HS-5 (cell line): ENCODE results near the gene RASAL1.

Experiments
- DNase-seq: peaks from one replicate; pipeline ENCODE4 v3.0.0-alpha.2; 2012; ENCODE audit warnings: low read depth

RASAL1 gene

DNA sequence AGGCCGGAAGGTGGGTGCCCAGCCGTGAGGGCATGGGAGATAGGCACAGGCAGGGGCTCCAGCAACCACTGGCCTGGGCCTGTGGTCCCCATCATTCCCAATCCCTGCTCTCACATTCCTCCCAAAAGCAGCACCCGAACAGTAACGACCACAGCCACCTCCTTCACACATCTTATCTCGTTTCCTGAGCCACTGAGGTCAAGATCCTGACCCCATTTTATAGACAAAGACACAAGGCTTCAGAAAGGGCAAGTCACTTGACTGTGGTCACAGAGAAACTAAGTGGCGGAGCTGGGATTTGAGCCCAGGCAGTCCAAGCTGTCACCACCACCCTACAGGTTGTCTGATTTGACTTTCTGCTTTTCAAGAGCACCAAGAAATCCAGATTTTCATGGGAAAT, 40.2 kb downstream of the RASAL1 start:
- no peak for DNase-seq

- DNase-seq = no peak
Measured at GRCh38 chr12:113094738-113095137, 40.8 kb downstream of the RASAL1 start.

DNA sequence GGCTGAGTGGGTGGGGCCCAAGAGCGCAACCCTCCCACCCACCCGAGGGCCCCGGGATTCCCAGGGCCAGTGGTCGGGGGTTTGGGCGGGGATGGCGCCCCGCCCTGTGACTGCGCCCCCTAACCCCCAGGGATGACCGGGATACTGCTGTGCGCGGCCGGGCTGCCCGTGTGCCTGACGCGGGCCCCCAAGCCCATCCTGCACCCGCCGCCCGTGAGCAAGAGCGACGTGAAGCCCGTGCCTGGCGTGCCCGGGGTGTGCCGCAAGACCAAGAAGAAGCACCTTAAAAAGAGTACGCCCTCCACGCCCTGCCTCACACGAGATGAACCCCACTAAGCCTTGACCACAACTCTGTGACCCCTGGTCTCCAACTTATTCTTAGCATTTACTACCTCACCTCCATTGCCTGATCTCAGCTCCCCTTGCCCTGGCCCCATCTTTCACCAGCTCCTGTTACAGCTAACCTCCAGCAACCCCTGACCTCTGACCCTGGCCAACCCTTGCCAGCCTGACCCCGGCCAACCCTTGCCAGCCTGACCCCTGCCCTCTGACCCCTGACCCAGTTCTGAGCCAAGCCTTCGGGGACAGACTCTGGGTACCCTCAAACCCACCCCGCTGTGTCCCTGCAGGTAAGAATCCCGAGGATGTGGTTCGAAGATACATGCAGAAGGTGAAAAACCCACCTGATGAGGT, 42.0 kb downstream of the RASAL1 start:
- no peak for DNase-seq

DNA sequence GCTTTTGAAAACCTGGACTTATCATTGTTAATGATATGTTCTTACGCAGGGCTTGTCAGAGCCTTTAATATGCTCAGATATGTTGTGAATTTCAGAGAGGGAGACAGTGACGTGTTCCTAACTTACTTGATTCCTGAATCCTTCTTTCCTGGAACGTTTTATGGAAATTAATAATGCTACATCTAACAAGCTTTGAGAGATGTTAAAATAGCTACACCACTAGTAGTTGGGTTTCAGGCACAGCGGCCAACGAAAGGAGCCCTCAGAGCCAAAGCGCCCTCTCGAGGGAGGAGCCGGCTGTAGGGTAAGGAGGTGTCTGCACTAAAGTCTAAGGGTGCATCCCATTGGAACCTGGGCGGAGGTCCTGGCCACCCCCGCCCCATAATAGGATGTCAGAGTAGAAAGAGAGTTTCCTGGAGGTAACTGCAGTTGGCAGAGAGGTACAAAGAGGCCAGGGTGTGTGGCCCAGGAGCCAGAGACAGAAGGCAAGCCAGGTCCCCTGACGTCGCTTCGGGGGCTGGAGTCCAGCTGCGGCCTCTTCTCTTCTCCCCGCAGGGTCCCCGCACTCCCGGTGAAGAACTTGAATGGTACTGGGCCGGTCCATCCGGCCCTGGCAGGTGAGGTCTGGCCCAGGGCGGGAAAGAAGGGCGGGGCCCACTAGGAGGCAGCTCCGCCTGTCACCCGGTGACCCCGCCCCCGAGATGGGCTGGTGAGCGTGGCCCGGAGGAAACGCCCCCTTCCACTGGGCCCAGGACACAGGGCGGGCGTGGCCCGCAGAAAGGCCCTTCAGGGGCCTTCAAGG, 42.8 kb downstream of the RASAL1 start:
- DNase-seq = no peak

DNA sequence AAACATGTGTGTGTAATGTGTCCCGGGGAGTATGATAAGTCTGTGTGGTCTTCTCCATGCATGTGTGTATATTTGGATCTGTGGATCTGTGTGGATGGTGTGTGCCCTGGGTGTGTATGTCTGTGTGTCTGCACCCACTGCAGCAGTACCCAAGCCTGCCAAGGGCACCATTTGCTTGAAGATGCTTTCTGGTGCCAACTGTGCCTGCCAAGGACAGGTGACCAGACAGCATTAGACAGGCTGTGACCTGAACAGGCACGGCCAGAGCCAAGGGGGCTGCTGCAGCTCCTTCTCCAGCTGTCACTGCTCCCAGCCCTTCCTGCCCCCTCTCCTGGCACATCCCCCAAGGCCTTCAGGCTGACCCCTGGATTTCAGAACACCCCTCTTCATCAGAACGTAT, 44.1 kb downstream of the RASAL1 start:
- no peak for DNase-seq

- no peak for DNase-seq
Measured at GRCh38 chr12:113090740-113091139, 44.8 kb downstream of the RASAL1 start.

DNA sequence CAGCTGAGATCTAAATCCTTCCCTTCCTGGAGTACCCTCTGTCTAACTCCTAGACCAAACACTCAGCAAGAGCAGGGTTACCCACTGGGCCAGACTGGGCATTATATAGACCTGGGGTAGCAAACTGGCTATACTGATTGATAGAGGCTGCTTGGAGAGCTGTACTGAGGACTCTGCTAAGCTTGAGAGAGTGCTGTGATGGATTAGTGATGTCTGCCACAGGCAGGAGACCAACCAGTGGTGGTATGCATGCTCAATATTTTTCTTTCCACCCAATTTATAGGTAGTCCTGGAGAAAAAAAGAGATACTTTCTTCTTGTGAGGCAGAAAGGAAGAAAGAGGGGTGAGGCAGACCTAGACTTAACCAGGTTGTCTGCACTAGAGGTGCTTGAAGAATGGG, 45.7 kb downstream of the RASAL1 start:
- DNase-seq = no peak

GRCh38 chr12:113088971-113089756, 46.4 kb downstream of the RASAL1 start:
- no peak for DNase-seq

DNA sequence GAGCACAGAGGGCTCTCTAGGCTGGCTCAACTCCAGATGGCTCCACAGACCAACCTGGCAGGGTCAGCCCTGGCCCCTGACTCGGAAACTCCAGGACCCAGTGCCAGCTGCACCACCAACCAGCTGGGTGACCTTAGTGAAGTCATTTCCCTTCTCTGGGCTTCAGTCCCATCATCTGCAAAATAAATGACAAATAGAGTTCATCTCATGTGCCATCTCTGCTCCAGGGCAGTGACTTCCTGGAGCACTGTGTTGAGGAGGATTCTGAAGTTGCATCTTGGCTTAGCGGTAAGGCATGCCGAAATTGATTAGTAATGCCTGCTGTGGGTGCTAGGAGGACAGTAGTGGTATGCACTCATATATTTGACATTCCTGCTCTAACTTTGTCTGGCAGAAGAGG, 47.5 kb downstream of the RASAL1 start:
- no peak for DNase-seq

GRCh38 chr12:113087193-113087592, 48.4 kb downstream of the RASAL1 start:
- no peak for DNase-seq

DNA sequence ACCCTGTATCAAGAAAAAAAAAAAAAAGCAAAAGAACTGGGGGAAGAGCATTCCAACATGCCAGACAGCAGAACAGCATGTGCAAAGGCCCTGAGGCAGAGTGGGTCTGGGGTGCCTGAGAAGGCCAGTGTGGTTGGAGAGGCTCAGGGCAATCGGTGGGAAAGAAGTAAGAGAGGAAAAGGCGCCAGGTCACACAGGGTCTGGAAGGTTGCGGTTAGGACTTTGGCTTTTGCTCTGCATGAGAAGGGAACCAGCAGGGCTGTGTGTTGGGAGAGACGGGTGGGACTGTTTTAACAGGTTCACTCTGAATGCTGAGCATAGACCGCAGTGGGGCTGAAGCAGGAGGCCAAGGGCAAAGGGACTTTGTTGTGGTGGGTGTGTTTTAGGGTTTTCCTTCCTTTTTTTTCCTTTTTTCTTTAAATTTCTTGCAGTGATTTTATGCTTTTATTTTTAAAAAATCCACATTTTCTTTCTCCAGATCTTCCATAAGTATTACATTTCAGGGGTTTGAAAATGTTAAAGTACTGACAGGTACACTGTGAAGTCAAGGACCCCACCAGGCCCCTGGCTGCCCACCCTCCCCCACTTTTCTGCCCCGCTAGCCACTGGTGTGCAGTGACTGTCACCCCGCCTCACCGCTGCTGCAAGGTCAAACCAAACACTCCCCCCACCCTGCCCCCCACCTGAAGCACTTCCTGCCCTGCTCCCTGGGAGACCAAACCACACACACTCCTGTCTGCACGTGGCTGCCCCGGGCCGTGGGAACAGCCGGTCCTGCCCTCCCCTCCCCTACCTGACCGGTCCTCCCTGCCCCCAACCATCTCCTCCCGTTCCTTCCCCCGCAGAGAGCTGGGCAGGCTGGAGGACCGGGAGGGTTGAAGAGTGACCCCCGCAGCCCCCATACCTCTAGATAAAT, 49.1 kb downstream of the RASAL1 start:
- no peak for DNase-seq

DNA sequence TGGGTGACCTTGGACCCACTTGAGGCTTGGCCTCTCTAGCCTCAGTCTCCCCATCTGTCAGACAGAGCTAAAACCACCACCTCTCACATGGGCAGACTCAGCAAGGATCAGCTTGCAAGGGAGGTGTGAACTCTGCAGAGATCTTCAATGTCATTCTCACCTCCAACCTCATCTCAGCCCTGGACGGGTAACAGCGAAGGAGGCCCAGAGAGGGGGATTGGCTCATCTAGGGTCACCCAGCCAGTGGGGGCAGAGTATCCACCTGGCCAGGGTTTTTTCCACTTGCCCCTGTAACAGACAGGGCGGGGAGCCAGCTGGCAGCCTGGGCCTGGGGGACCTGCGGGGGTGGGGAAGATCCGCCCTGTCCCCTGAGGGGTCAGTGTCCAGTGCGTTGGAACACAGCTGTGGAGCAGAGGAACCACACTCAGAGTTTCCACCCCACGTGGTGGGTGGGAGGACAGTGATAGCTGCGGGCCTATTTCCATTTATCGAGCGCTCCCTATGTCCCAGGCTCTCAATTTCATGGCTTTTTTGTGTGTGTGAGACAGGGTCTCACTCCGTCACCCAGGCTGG, 51.6 kb downstream of the RASAL1 start:
- no peak for DNase-seq

DNA sequence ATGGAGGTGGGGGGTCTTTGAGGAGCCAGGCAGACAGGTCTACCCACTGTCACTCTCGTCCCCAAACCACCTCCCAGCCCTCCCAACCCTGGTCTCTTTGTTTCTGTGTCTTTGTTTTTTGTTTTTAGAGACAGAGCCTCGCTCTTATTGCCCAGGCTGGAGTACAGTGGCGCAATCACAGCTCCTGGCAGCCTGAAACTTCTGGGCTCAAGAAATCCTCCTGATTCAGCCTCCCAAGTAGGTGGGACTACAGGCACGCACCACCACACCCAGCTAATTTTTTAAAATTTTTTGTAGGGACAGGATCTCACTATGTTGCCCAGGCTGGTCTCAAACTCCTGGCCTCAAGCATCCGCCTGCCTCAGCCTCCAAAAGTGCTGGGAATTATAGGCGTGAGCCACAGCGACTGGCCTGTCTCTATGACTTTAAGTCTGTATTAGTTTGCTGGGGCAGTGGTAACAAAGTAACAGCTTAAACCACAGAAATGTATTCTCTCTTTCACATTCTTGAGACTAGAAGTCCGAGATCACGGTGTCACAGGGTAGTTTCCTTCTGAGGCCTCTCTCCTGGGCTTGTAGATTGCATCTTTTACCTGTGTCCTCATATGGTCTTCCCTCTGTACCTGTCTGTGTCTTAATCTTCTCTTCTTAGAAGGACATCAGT, 52.9 kb downstream of the RASAL1 start:
- no peak for DNase-seq

- no peak for DNase-seq
Measured at GRCh38 chr12:113081873-113082272, 53.7 kb downstream of the RASAL1 start.

- DNase-seq = no peak
Measured at GRCh38 chr12:113077859-113078255, 57.7 kb downstream of the RASAL1 start.

- no peak for DNase-seq
Measured at GRCh38 chr12:113077057-113077858, 58.3 kb downstream of the RASAL1 start.

- no peak for DNase-seq
Measured at GRCh38 chr12:113075137-113075683, 60.4 kb downstream of the RASAL1 start.

- no peak for DNase-seq
Measured at GRCh38 chr12:113073586-113073985, 62.0 kb downstream of the RASAL1 start.

- DNase-seq = no peak
Measured at GRCh38 chr12:113072136-113072535, 63.4 kb downstream of the RASAL1 start.
